Measurements from ENCODE around the gene TIAL1.

TIAL1 gene

GRCh38 chr10:119526149-119526548, 70.6 kb downstream of the TIAL1 start:
- DNase-seq, result no peak

GRCh38 chr10:119525116-119525515, 71.6 kb downstream of the TIAL1 start:
- DNase-seq, result no peak

GRCh38 chr10:119524720-119525070, 72.1 kb downstream of the TIAL1 start:
- no peak for DNase-seq

GRCh38 chr10:119523895-119524719, 72.7 kb downstream of the TIAL1 start:
- DNase-seq, result no peak

All from kidney glomerular epithelial cell (primary cell).